ENCODE results near the gene TRIM26.
"Not testable (repeated sequence)": the region's sequence is repeated elsewhere in the genome, so short reads cannot be mapped to it uniquely, and the experiment has no call there.

DNA sequence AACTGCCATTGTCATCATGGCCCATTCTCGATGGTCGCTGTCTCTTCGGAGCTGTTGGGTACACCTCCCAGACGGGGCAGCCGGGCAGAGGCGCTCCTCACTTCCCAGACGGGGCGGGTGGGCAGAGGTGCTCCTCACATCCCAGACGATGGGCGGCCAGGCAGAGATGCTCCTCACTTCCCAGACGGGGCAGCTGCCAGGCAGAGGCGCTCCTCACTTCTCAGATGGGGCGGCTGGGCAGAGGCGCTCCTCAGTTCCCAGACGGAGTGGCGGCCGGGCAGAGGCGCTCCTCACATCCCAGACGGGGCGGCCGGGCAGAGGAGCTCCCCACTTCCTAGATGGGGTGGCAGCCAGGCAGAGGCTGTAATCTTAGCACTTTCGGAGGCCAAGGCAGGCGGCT is 8.8 kb upstream of the TRIM26 start:
- not testable (repeated sequence) for TF ChIP-seq POLR2A, POLR2AphosphoS5, EP300 (IDR thresholded peaks at IDR 0.05)
- TF ChIP-seq, protein P1, sequence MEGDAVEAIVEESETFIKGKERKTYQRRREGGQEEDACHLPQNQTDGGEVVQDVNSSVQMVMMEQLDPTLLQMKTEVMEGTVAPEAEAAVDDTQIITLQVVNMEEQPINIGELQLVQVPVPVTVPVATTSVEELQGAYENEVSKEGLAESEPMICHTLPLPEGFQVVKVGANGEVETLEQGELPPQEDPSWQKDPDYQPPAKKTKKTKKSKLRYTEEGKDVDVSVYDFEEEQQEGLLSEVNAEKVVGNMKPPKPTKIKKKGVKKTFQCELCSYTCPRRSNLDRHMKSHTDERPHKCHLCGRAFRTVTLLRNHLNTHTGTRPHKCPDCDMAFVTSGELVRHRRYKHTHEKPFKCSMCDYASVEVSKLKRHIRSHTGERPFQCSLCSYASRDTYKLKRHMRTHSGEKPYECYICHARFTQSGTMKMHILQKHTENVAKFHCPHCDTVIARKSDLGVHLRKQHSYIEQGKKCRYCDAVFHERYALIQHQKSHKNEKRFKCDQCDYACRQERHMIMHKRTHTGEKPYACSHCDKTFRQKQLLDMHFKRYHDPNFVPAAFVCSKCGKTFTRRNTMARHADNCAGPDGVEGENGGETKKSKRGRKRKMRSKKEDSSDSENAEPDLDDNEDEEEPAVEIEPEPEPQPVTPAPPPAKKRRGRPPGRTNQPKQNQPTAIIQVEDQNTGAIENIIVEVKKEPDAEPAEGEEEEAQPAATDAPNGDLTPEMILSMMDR (IDR thresholded peaks at IDR 0.05): not testable (repeated sequence)
